CD4-positive, alpha-beta T cell treated with Interleukin-1 beta for 1 hour (primary cell): ENCODE measurements around the gene PCDHGA1.

ENCODE experiments used
- DNase-seq, 2 donors: peaks; one replicate each; pipeline ENCODE4 v3.0.0-alpha.2; 2020 to 2022

The PCDHGA1 gene

GRCh38 chr5:141515141-141515540, 184.8 kb downstream of the PCDHGA1 start:
- no peak for DNase-seq

- DNase-seq, result no peak
These were observed 185.8 kb downstream of the PCDHGA1 start for GRCh38 chr5:141515946-141516671.

- DNase-seq, result no peak
These were observed 186.3 kb downstream of the PCDHGA1 start for GRCh38 chr5:141516672-141517025.

- DNase-seq, result no peak
These were observed 187.0 kb downstream of the PCDHGA1 start for GRCh38 chr5:141517312-141517711.

DNA sequence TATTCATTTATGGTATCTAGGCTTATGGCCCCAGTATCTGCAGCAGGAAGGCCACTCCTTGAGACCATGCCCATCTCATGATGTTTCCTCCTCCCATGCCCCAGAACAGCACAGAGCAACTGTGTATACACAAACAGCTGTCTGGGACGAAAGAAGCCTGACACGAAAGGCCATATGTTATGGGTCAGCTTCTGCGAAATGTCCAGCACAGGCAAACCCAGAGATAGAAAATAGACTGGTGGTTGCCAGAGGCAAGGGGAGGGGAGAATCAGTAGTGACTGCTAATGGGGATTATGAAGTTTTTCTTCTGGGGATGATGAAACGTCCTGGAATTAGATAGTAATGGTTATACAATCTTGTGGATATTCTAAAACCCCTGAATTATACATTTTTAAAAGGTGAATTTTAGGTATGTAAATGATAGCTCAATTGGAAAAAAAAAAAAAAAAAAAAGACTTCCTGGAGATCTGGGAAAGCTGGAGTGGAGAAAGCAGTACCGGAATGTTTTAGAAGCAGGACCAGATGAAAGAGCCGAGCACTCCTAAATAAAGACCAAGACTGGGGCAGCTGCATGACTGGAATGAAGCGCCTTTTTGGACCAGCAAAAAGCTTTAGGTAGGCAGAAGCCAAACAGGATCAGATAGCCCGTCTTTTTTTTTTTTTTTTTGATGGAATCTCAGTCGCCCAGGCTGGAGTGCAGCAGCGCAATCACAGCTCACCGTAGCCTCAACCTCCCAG, 187.7 kb downstream of the PCDHGA1 start:
- DNase-seq, result no peak

- DNase-seq, result no peak
These were observed 188.3 kb downstream of the PCDHGA1 start for GRCh38 chr5:141518618-141519015.

- no peak for DNase-seq
These were observed 189.6 kb downstream of the PCDHGA1 start for GRCh38 chr5:141519605-141520565.

- no peak for DNase-seq
These were observed 191.0 kb downstream of the PCDHGA1 start for GRCh38 chr5:141521244-141521781.

DNA sequence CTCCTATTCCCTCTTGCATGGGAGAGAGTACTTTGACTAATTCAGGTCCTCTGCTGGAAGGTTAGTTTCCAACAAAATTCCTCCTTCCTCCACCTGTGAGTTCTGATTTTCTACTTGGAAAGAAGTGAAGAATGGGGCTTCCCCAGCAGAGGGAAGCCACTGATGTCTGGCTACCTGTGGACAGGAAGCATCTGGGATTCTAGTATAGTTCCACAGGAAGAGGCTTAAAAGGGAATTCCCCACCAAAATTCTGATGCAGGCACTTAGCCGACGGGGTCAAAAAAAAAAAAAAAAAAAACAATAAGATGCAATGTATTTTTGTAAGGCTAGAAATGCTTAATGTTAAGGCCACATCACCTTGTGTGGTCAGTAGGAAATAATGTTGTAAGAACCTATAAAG, 192.0 kb downstream of the PCDHGA1 start:
- DNase-seq, result no peak

DNA sequence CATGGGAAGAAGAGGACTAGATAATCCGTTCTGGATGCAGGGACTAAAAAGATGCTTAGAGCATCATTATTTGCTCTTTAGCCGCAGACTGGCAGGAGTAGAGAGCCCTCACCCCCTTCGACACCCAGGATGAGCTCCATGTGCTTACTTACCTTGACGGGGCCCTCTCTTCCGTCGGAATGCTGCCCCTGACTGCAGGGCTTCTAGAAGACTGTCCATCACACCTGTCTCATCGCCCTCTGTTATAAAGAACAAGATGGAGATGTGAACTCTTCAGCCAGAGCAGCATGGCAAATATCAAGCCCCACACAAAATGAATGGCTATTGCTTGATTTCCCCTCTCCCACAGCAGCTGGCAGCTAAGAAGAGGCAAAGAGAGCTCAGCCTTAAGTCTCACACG, 193.7 kb downstream of the PCDHGA1 start:
- no peak for DNase-seq

DNA sequence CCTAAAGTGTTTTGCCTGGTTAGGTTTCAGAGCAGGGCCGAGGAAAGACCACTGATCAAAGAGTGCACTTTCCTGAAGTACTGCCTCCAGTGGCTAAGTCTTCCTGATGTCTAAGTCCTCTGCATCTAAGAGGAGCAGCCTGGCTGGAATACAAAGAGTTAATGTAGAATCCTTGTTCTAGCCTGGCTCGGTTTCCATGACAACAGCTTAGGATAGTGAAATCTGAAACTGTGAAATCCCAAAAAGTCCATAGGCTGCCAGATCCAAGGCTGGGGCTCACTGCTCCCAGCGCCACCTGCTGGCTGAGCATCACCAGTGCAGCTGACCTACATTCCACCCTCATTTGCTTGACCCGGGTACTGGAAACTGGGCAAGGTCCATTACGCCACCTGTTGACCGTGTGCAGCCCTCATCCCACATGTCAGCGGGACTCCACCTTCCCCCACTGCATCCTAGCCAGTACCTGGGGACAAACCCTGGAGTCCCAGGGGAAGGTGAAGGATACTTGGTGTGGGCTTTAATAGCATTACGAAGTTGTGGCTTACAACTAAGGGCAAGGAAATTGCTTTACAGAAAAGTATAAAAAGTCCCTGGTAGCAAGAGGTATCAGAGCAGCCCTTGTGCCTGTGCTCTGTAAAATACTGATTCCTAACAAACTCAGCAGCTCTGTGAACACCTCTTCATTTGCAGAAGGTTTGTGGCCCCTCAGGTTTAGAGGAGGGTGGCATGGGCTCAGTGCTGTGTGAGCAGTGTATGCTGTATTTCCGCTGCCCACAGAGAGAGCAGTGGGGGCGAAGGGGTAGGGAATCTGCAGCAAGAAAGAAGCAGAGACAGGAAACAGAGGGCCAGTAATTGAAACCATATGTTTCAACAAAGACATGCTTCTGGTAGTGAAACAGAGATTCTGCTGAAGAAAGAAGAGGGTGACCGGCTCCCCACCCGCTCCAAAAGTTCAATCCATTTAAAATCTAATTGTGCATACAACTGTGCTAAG, 194.6 kb downstream of the PCDHGA1 start:
- DNase-seq, result peak; percentile 56 to 59

DNA sequence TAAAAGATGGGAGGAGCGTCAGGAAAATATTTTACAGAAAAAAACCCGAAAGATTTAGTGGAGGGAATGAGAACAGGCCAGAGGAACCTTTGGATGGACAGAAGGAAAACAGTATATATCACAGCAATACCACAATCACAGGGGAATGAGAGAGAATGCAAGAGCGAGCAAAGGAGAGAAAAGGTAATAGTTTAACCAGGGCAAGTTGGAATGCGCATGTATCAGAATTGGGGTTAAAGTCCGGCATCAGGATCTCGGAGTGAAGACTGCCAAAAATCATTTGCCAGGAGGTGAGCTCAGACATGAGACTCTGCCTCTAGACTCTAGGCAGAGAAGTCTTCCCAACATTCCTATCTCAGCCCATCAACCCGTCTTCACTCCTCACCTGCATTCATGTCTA, 195.3 kb downstream of the PCDHGA1 start:
- DNase-seq, result no peak

DNA sequence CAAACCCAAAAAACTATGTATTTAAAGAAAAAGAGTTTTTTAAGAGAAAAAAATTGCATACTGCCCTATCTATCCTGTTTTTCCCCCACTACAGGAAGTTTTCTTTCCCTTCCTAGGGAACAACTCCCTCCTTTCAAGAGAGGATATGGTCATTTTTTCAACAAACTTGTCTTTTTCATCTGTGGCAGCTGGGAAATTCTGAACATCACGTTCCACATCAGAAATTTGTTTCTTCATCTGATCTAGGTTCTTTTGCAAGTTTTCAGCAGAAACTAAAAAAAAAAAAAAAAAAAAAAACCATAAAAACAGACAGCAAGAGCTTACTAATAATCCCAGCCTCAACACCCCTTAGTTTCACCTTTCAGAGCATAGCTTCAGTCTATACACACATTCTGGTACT, 197.1 kb downstream of the PCDHGA1 start:
- DNase-seq, result no peak

- DNase-seq, result no peak
These were observed 198.1 kb downstream of the PCDHGA1 start for GRCh38 chr5:141528291-141528984.

- DNase-seq, result no peak
These were observed 198.7 kb downstream of the PCDHGA1 start for GRCh38 chr5:141529002-141529401.

GRCh38 chr5:141529873-141530272, 199.6 kb downstream of the PCDHGA1 start:
- DNase-seq, result no peak

DNA sequence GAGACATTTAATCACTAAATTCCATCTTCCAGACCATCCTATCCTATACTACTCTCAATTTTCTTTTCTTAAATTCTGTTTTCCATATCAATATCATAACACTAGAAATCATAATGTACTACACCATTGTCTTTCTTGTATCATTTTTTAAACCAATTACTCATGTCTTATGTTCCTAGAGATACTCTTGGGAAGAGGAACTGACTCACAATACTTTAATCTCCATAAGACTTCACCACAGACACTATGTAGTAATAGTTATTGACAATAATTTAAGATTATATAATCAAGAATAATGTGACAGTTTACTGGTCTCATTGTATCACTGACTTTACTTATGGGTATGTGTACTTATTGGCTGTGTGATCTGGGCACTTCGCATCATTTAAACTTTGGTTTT, 202.4 kb downstream of the PCDHGA1 start:
- DNase-seq, result no peak

- no peak for DNase-seq
These were observed 203.6 kb downstream of the PCDHGA1 start for GRCh38 chr5:141533897-141534296.

- DNase-seq, result no peak
These were observed 204.3 kb downstream of the PCDHGA1 start for GRCh38 chr5:141534492-141535213.

DNA sequence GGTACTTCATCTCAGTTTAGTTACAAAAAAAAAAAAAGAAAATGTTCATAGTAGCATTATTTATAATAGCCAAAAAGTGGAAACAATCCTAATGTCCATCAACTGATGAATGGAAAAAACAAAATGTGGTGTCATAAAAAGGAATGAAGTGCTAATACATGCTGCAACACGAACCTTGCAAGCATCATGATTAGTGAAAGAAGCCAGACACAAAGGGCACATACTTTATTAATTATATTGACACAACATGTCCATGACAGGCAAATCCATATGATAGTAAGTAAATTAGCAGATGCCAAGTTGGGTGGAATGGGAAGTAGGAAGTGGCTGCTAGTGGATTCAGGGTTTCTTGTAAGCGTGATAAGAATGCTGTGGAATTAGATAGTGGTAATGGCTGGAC, 212.7 kb downstream of the PCDHGA1 start:
- no peak for DNase-seq

DNA sequence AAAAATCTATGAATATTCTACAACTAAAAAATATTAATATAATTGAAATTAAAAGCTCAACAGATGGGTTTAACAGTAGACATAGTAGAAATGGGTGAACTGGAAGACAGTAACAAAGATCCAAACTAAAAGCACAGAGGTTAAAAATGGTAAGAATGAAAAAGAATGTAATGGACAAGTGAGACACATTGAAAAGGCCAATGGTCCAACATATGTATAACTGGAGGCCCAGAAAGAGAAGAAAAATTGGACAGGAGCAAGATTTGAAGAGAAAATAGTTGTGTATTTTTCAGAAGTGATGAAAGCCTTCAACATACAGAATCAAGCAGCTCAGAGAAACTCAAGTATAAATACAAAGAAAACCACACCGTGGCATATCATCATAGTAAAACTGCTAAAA, 217.2 kb downstream of the PCDHGA1 start:
- DNase-seq, result no peak
